Uterus (tissue), 2 donors: ENCODE results near the gene E2F1.

Experiments used
- CTCF ChIP-seq, 4 experiments: fragments of 200-600 bp in 2 of 4; fragments of 450-650 bp in 2 of 4; sonication (generic) in 2 of 4; IDR thresholded peaks; one replicate each; pipeline ENCODE4 v1.5.1; 2016 to 2019; ENCODE audit warnings: antibody characterized with exemption in 4 of 4, mild to moderate bottlenecking in 2 of 4, moderate library complexity in 1 of 4
- POLR2A ChIP-seq, 2 donors: fragments of 450-650 bp; IDR thresholded peaks; one replicate each; pipeline ENCODE4 v1.6.1; 2016; ENCODE audit warnings: antibody characterized with exemption in 2 of 2, mild to moderate bottlenecking in 1 of 2, moderate library complexity in 1 of 2

GRCh38 chr20:33679758-33680485 is 6.3 kb downstream of the E2F1 start:
- no peak for TF ChIP-seq POLR2A (IDR thresholded peaks at IDR 0.05)
- no peak for TF ChIP-seq CTCF (IDR thresholded peaks at IDR 0.05)
